Nephron progenitor cell (in vitro differentiated cells): ENCODE data around the gene TMOD1.

Source experiments
- DNase-seq: peaks from one replicate; pipeline ENCODE4 v3.0.0; 2021
- H3K27ac Mint-ChIP-seq: 2 replicates; pipeline ENCODE4 v1.8.0; 2021; ENCODE audit warnings: mild to moderate bottlenecking, moderate library complexity, mixed read lengths
- H3K27me3 Mint-ChIP-seq: 2 replicates; pipeline ENCODE4 v1.8.0; 2021; ENCODE audit warnings: mild to moderate bottlenecking, low read depth, mixed read lengths; ENCODE audit not compliant: poor library complexity
- H3K36me3 Mint-ChIP-seq: 2 replicates; pipeline ENCODE4 v1.8.0; 2021; ENCODE audit warnings: low read depth, mixed read lengths
- H3K4me1 Mint-ChIP-seq: 2 replicates; pipeline ENCODE4 v1.8.0; 2021; ENCODE audit warnings: mixed read lengths
- H3K4me3 Mint-ChIP-seq: 2 replicates; pipeline ENCODE4 v1.8.0; 2021; ENCODE audit warnings: mild to moderate bottlenecking, moderate library complexity, mixed read lengths
- H3K9me3 Mint-ChIP-seq: 2 replicates; pipeline ENCODE4 v1.8.0; 2021; ENCODE audit warnings: mild to moderate bottlenecking, moderate library complexity, mixed read lengths
- CTCF ChIP-seq: fragments of 200-600 bp; sonication (generic); IDR thresholded peaks from 2 replicates; pipeline ENCODE4 v1.5.0; 2021; ENCODE audit warnings: antibody characterized with exemption

TMOD1 gene

GRCh38 chr9:97598461-97599288 is 97.2 kb downstream of the TMOD1 start:
- H3K27ac Mint-ChIP-seq: no peak overlapping the region
- H3K36me3 Mint-ChIP-seq: peaks cover 26% of the 10 kb centered on the region
- peaks cover 7% of the 10 kb centered on the region for H3K4me1 Mint-ChIP-seq
- peaks cover 8% of the 10 kb centered on the region for H3K27me3 Mint-ChIP-seq
- H3K9me3 Mint-ChIP-seq: no peaks in the 10 kb centered on the region
- TF ChIP-seq CTCF: peak; percentile 82
- no peak overlapping the region for H3K4me3 Mint-ChIP-seq
- peak; percentile 72 for DNase-seq

- Mint-ChIP-seq H3K36me3 (peaks cover 26% of the 10 kb centered on the region), H3K27me3 (peaks cover 3% of the 10 kb centered on the region), H3K4me3 (no peak overlapping the region), H3K27ac (no peak overlapping the region), H3K4me1 (peaks cover 4% of the 10 kb centered on the region), H3K9me3 (no peaks in the 10 kb centered on the region)
- no peak for DNase-seq
- no peak for TF ChIP-seq CTCF
Observed at GRCh38 chr9:97599314-97599846, 97.9 kb downstream of the TMOD1 start.

GRCh38 chr9:97600531-97601227 is 99.2 kb downstream of the TMOD1 start:
- H3K27me3 Mint-ChIP-seq: peaks cover 3% of the 10 kb centered on the region
- H3K4me3 Mint-ChIP-seq: no peak overlapping the region
- H3K9me3 Mint-ChIP-seq: no peaks in the 10 kb centered on the region
- peaks cover 35% of the 10 kb centered on the region for H3K36me3 Mint-ChIP-seq
- peaks cover 4% of the 10 kb centered on the region for H3K4me1 Mint-ChIP-seq
- no peak for DNase-seq
- no peak overlapping the region for H3K27ac Mint-ChIP-seq
- no peak for TF ChIP-seq CTCF

- H3K4me1 Mint-ChIP-seq: peaks cover 4% of the 10 kb centered on the region
- peaks cover 3% of the 10 kb centered on the region for H3K27me3 Mint-ChIP-seq
- no peak for TF ChIP-seq CTCF
- H3K27ac Mint-ChIP-seq: peak overlapping the region; percentile 37
- no peaks in the 10 kb centered on the region for H3K9me3 Mint-ChIP-seq
- DNase-seq: no peak
- H3K36me3 Mint-ChIP-seq: peaks cover 41% of the 10 kb centered on the region
- H3K4me3 Mint-ChIP-seq: no peak overlapping the region
Observed at GRCh38 chr9:97601228-97601898, 99.9 kb downstream of the TMOD1 start.

GRCh38 chr9:97602430-97602829 is 101.0 kb downstream of the TMOD1 start:
- no peak overlapping the region for H3K27ac Mint-ChIP-seq
- no peak for TF ChIP-seq CTCF
- H3K9me3 Mint-ChIP-seq: no peaks in the 10 kb centered on the region
- H3K4me3 Mint-ChIP-seq: no peak overlapping the region
- H3K4me1 Mint-ChIP-seq: peaks cover 4% of the 10 kb centered on the region
- peaks cover 3% of the 10 kb centered on the region for H3K27me3 Mint-ChIP-seq
- peaks cover 50% of the 10 kb centered on the region for H3K36me3 Mint-ChIP-seq
- no peak for DNase-seq
